Fibroblast of peridontal ligament (primary cell): ENCODE data around the gene DISP2.

ENCODE experiments used
- DNase-seq: peaks from one replicate; pipeline ENCODE4 v3.0.0-alpha.2; 2010; ENCODE audit errors: extremely low read depth

Gene DISP2

DNA sequence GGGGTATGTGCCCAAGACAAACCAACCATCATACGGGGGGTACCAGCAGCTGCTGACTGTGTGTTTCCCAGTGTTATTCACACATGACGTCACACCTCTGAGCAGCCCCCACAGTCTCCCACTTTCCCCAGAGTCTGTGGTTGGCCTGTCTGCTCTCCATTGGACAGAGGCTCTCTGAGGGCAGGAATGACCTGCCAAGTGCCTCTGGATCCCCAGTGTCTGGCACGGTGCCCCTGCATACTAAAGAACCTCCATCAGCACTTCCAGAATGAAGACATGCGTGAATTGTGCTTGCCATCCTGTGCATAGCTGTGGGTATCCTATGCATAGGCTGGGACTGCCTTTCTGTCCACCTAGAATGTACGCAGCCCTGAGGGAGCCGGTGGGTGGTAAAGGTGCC, 13.8 kb upstream of the DISP2 start:
- DNase-seq = no peak

DNA sequence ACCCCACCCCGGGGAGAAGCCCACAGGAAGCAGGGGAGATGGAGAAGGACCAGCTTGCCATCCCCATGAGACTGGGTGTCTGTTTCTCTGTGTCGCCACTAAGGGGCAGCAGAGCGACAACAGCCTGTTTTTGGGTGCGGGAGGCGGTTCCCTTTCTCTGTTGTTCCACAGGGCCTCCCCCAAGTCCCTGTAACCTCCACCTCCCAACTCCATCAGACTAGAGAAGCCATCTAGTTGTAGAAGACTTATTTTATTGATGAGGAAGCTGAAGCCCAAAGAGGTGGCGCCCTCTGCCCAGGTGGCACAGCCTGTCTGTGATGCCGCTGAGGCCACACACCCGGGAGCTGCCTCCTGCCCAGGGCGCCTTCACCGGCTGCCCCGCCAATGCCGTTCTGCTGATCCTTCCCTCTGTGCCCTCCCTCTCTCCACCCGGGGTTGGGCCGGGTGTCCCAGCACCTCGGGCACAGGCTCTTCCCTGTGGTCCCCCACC, 13.3 kb upstream of the DISP2 start:
- DNase-seq = peak; percentile 66

DNA sequence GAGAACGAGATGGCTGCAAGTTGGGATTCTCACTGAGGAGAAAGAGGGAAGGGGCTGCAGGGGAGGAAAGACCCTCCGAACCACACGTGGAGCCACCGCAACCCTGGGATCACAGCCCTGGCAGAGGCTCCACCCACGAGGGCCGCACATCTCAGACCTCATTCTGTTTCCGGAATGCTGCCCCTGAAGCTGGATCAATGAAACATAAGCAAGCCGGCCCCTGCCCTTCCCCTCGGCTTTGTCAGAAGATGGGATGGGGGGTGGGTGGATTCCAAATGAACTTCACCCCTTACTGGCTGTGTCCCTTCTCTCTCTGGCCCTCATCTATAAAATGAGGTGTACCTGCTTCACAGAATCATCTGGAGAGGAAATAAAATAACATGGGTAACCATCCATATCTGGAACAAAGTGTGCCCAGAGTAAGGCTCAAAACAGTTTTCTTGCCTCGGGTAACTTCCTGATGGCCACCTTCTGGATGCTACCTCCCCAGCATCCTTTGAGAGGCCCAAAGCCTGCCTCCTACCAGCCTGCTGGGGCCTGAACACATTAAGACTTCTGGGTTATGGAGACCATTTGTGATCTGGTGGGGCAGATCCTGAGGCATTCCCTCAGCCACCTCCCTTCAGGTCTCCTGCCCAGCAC, 12.7 kb upstream of the DISP2 start:
- DNase-seq = no peak

DNA sequence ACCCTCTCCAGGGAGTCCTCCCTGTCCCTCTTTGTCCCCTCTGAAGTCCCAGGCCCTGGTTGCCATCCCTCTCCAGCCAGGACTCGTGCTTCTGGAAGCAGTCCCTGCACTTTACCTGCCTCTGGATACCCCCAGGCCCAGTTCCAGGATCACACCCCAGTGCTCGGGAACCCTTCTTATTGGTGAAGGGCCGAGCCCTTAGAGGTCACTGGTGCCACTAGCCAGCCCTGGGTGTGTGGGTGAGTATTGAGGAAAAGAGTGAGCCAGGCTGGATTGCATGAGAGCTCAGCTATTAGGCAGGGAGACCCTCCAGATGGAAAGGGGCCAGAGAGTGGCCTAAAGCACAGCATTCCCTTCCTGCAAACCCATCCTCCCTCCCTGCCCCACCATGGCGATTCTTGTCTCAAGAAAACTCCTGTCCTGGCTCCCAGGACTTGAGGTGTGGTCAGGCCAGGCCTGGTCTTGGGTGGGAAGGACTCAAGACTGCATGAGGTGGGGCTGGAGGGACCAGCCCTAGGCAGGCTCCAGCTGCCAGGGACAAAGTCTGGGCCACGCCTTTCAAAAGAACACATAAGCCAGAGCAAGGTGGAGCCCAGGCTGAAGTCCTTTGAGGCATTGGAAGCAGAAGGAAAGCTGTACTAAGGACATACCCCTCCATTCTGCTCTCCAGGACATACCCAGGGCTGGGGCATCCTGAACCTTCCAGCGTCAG, 12.0 kb upstream of the DISP2 start:
- no peak for DNase-seq

DNA sequence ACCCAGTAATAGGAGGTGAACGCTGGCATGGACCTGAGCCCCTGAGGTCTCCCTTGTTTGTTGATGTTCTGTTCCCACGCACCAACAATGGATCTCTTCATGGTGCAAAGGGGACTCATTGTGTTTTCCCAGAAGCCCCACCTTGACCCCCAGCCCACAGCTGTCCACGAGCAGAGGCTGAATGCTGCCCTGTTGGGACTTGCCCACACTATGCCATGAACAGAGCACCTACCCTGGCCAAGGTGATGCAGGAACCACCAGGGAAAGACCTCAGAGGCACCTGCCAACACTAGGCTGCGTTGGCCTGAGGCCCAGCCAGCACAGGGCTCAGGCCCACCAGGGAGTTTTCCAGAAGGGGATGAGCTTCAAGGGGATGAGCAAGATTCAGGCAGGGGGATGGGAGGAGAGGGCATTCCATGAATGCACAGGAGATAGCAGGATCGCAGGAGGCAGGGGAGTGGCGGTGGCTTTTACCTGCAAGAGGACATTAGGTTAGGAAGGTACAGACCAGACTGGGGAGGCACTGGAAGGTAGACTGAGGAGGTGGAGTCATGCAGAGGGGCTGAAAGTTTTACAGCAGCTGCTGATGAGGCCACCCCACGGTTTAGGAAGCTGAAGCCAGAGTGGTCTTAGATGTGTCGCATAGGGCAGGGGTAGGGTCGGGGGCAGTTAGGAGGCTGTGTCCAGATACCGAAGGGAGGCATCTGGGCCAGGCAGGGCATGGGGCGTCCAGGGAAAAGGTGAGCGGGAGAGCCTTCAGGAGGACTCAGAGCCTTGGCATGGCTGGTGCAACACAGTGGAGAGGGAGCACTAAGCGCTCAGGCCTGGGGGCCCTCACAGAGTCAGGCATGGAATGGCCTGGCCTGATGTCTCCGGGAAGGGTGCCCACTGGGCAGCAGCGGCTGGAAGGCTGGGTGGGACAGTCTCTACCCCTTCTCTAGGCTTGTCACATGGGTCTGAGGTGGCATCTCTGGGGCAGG, 11.2 kb upstream of the DISP2 start:
- DNase-seq = no peak

DNA sequence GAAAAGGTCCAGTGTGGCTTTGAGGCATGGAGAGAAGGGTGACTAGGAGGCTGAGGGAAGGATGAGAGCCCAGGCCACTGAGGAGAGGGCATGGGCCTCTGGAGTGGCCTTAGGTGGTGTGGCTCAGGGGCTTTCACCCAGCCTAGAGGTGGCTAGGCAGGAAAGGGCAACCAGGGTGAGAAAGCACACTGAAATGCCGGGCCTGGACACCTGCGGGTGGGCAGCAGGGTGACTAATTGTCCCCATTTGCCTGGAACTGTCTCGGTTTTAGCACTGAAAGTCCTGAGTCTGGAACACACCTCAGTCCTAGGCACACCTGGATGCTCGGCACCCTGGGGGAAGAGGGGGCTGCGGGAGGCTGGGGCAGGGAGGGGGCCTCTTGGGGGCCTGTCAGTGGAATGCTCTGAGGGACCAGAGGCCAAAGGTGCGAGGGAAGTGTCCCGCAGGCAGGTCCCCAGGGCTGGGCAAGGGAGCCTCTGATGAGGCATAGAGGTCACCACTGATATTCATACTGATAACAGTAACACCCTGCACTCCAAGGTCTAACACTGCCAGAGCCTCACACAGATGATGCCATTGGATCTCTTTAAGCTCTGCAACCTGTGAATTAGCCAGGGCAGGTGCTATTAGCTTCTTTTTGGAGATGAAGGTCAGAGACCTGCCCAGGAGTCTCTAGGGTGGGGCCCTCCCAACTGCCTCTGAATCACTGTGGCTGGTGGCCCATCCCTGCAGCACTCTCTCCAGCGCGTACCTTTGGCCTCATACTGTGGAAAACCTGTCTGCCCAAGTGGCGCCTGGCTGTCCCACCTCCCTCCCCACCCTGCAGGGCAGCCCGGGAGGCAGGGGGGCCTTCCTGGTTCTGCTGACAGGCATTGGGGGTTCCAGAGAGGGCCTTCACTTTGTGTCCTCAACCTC, 10.2 kb upstream of the DISP2 start:
- DNase-seq = no peak

DNA sequence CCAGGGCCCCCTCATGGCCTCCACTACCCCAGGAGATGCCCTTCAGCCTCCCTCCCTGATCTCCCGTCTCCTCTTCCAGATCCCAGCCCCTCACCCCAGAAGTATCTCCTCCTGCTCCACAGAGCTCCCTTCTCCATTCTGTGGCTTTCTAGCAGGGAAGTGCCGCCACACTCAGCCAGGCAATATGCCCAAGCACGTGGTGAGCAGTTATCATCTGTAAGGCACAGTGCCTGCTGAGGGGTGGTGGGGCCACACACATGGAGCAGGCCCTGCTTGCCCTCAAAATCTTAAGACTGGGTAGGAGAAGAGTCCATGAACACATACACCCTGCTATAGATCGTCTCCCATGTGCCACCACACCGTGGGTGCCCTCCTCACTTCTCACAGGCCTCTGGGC, 9.5 kb upstream of the DISP2 start:
- no peak for DNase-seq

DNA sequence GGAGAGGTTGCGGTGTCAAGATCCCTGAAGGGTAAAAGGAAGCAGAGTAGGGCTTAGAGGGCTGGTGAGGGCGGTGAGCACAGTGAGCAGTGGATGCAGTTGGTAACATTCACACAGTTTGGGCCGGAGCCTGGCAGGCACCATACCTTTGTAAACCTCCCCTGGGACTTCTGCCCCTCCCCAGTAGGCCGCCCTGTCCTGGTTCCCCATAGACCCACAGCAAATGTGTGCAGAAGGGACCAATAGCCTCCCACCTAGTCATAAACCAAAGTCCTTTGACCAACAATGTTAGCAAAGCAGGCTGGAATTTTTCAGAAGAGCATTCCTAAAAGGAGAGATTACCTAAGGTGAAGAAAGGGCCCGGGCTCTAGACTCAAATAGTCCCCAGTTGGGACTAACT, 8.9 kb upstream of the DISP2 start:
- no peak for DNase-seq

DNA sequence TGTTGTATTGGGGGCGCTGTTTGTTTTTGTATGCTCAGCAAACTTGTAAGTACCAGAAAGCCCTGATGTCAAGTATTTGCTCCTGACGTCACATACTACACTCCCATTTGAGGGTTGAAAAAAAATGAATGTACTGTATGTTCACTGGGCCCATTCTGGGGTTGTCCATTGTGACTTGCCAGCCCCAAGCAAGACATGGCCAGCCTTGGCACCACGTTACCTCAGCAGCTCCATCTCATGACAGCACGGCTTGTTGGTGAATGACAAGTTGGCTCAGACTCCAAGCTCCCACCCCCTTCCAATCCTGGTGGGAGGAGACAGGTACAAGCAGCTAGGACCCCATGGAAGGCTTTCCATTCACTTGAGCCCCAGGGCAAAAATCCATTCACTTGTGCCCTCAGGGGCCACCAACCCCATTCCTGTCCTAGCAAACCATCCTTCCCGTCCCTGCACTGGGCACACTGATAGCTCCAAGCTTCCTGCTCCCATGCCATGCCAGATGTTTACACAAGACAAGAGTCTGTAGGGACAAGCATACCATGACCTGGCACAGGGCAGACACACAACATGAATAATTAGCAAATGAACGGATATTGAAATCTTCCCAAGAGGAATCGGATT, 5.6 kb upstream of the DISP2 start:
- DNase-seq = no peak

DNA sequence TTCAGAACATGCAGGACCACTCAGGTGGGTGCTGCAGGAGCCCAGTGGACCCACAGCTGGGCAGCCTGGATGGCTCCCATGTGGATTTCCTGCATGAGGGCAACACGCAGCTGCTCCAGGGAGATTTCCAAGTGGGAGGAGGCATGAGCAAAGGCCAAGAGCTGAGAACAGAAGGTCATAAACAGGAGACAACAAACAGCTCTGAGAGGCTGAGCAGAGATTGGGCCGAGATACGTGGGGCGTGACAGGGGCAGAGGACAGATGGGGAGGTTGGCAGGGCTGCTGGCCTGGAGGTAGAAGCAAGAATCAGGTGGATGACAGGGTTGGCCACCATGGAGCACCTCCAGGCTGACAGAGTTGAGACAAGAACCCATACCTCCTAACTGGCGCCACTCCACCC, 4.3 kb upstream of the DISP2 start:
- DNase-seq = no peak

DNA sequence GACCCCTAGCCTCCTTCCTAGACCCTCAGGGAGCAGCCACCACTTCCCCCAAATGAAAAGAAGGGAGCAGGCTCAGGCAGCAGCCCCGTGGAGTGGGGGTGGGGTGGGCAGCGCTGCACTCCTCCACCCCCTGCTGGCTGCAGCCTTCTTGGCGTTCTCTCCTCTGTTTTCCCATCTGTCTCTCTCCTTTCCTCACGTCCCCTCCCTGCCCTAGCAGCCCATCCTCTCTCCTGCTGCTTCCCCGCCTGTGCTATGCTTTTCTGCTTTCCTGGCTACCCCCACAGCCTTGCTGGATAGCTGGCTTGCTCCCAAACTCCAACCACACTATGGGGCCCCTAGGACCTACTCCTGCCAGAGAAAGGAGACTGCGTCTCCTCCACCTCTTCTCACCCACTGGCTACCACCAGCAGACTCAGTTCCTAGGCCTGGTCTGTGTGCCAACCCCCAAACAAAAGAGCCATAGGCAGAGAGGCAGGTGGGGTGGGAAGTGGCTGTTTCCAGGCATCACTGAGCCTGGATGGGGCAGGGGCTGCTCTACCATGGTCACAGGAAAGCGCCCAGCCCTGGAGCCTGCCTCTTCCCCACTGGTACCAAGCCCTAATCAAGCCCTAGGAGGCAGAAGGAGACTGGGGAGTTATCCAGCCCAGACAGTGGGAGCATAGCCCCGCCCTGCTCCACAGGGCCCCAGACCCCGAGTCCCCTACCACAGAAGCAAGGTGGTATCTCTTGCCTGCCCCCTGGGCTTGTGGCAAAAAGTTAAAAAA, 3.4 kb upstream of the DISP2 start:
- DNase-seq = peak; percentile 36

DNA sequence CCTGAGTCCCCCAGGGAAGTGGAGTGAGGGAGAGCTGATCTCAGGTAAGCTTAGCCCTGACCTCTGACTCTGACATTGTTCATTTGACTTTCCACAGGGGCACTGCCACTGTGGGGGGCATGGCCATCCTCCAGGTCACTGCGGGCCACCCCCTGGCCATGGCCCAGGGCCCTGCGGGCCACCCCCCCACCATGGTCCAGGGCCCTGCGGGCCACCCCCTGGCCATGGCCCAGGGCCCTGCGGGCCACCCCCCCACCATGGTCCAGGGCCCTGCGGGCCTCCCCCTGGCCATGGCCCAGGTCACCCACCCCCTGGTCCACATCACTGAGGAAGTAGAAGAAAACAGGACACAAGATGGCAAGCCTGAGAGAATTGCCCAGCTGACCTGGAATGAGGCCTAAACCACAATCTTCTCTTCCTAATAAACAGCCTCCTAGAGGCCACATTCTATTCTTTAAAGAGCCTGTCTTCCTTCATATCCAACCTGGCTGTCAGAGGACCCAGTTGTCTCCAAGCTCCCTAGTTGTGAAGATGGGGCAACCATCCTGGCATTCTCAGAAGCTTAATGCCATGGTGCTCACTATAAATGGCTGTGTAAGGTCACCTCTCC, 1.9 kb upstream of the DISP2 start:
- no peak for DNase-seq

DNA sequence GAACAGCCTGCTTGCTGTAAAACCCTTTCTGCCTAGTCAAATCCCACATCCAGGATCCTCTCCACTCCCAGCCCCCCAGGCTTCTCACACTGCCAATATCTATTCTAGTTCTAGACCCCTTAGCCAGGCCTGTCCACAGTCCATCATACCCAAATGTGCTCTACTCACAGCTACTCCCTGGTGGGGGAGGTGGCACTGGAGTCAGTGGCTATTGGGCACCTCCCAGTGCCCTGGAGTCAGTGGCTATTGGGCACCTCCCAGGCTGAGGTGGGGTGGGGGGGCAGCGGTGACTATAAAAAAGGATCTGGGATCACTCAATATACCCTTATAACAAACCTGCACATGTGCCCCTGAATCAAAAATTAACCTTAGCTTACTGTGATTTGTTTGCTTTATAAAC, 773 bp upstream of the DISP2 start:
- no peak for DNase-seq

DNA sequence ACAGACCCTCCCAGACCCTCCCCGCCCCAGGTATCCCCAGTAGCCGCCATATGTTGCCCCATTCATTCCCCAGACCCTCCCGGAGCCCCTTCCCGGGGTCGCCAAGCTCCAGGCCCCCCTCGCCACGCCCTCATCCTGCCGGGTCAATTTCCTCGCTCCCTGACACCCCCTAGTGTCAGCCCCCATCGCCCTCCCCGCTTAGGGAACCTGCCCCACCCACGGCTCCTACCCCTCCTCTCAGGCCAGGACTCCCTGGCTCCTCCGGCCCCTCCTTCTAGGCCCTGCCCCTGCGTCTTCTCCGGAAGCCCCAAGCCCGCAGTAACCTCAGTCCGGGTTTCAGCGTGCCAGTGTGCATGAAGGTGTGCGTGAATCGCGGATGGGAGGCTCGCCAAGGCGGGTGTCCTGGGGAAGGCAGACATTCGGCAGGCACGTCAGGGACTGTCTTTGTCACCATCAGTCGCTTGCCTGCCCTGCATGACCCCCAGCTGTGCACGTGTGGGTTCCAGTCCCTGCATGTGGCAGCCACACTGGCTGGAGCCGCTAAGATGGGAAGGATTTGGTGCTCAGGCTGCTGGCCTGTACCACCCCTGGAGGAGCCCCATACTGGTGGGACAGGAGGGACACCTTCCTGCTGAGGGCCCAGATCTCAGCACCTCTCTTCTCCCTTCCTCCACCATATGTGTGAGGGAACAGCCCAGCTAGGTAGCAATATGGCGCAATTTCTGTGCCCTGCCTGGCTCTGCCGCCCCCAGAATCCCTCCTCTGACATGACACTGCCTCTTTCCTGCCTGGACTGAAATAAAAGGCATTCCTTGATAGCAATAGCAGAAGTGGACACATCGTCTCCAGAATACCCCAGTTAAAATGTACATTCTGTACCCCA, 693 bp downstream of the DISP2 start:
- no peak for DNase-seq

DNA sequence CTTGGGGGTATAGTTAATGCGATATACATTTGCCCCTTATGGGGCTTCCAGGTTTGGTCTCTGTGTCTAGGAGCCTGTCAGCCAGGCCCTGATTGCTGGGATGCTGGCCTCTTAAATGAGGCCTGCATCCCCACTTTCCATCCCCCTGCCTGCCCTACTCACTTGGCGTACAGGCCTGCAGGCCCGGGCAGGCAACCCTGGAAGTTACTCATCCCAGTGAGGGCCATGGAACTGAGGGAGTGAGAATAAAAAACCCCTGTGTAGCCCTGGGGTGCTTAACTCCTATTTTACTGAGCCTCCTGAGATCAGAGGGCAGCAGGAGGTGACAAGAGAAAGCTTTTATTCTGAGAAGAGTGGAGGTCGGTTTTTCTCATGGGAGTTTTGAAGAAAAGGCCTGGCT, 2.0 kb downstream of the DISP2 start:
- DNase-seq = no peak

DNA sequence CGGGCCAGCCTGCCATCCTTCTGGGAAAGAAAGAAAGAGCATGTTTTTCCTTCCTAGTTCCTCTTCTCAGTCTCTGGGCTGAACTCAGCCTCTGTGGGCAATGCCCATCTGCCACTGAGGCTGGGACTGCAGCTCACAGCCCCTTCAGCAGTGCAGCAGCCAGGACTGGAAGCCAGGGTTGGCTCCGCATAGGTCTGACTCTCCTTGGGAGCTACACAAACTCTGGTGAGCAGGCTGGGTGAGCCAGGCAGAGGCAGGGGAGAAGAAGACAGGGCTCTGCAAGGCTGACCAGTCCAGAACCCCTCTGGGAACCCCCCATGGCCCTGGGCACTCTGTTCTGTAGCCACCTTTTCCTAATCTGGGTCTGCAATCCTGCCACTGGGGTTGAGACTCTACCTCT, 3.6 kb downstream of the DISP2 start:
- no peak for DNase-seq

DNA sequence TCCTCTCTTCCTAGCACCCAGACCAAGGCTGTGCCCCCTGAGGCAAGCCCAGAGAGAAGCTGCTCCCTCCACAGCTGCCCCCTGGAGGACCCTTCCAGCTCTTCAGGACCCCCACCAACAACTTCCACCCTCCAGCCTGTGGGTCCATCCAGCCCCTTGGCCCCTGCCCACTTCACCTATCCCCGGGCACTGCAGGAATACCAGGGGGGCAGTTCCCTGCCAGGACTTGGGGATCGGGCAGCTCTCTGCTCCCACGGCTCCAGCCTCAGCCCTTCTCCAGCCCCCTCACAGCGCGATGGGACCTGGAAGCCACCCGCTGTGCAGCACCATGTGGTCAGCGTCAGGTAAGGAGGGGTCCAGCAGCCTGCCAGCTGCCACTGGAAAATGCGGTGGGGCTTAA, 5.6 kb downstream of the DISP2 start:
- DNase-seq = no peak

DNA sequence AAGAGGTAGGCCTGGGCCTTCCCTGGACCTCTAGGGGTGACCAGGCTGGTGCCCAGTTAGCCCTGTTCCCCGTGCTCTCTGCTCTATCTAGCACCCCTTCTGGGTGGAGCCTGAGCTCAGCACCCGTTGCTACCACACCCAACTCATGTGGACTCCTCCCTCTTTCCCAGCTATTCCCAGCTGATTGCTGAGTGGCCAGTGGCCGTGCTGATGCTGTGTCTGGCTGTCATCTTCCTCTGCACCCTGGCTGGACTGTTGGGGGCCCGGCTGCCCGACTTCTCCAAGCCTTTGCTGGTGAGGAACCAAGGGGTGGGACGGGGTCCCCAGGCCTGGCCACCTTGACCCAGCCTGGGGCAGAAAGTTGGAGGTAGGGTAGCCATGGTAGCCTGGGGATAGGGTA, 6.2 kb downstream of the DISP2 start:
- no peak for DNase-seq

DNA sequence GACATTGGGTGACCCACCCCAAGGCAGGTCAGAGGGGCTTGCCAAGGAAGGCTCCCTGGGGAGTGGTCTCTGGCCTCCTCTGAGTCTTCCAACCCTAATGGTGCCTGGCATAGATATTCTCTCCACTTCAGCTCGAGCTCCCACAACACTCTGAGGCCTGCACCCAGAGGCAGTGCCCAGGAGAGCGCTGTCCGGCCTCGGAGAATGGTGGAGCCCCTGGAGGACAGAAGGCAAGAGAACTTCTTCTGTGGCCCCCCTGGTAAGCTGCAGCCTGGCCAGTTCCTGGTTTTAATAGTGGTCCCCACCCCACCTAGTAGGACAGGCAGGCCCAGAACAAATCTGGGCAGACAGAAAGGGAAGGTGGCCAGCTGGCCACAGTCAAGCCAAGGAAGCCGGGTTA, 7.0 kb downstream of the DISP2 start:
- DNase-seq = no peak
